Measurements from ENCODE around the gene AK8.
A peak's percentile ranks its signal among the peaks of the same experiment; 100 is the strongest.
"Not testable (repeated sequence)": the region's sequence is repeated elsewhere in the genome, so short reads cannot be mapped to it uniquely, and the experiment has no call there.

The AK8 gene

DNA sequence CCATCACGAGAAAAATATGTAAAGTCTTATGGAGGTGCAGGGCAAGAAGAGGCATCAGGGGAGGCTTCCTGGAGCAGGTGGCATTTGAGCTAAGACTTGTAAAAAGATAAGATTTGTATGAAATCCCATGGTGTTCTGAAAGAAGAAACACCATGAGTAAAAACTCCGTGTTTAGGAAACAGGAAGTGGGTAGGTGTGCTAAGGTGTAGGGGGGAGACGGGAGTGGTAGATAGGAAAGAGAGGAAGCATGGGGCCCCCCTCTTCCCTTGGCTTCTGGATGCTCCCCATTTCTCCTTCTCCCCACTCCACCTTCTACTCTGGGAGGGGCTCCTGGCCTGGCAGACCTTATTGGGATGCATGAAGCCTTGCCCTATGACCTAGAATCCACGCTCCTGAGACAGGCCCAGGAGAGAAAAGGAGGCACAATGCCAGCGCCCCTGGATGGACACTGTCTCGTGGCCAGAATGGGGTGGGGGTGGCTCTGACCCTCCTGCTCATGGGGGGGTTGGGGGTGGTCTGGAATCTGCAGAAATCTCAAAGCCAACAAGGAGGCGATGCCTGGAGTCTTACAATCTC, 104.2 kb downstream of the AK8 start:
- DNase-seq (ENCODE audit: low spot score): no peak
- TF ChIP-seq, protein P1, sequence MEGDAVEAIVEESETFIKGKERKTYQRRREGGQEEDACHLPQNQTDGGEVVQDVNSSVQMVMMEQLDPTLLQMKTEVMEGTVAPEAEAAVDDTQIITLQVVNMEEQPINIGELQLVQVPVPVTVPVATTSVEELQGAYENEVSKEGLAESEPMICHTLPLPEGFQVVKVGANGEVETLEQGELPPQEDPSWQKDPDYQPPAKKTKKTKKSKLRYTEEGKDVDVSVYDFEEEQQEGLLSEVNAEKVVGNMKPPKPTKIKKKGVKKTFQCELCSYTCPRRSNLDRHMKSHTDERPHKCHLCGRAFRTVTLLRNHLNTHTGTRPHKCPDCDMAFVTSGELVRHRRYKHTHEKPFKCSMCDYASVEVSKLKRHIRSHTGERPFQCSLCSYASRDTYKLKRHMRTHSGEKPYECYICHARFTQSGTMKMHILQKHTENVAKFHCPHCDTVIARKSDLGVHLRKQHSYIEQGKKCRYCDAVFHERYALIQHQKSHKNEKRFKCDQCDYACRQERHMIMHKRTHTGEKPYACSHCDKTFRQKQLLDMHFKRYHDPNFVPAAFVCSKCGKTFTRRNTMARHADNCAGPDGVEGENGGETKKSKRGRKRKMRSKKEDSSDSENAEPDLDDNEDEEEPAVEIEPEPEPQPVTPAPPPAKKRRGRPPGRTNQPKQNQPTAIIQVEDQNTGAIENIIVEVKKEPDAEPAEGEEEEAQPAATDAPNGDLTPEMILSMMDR (IDR thresholded peaks at IDR 0.05; ENCODE audit: extremely low read depth, missing control alignments): no peak

DNA sequence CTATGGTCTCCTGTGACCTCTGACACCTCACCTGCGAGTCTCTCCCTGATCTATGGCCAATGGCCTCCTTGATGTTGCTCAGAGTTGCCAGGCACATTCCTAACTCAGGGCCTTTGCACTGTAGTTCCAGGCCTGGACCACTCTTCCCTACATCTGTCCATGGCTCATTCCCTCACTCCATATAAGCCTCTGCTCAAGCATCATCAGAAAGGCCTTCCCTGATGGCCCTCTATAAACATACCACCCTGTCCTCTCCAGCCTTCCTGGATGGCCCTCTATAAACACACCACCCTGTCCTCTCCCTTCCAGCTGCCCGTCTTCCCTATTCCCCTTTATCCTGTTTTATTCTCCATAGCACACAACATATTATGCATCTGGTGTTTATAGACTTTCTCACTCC, 105.0 kb downstream of the AK8 start:
- DNase-seq (ENCODE audit: low spot score): no peak
- TF ChIP-seq, protein P1 (IDR thresholded peaks at IDR 0.05; ENCODE audit: extremely low read depth, missing control alignments): no peak

DNA sequence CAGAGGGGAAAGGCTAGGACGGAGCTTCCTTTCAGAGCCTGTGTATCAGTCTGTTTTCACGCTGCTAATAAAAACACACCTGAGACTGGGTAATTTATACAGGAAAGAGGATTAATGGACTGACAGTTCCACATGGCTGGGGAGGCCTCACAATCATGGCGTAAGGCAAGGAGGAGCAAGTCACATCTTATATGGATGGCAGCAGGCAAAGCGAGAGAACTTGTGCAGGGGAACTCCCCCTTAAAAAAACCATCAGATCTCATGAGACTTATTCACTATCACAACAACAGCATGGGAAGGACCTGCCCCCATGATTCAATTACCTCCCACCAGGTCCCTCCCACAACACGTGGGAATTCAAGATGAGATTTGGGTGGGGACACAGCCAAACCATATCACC, 106.3 kb downstream of the AK8 start:
- not testable (repeated sequence) for DNase-seq (ENCODE audit: low spot score)

DNA sequence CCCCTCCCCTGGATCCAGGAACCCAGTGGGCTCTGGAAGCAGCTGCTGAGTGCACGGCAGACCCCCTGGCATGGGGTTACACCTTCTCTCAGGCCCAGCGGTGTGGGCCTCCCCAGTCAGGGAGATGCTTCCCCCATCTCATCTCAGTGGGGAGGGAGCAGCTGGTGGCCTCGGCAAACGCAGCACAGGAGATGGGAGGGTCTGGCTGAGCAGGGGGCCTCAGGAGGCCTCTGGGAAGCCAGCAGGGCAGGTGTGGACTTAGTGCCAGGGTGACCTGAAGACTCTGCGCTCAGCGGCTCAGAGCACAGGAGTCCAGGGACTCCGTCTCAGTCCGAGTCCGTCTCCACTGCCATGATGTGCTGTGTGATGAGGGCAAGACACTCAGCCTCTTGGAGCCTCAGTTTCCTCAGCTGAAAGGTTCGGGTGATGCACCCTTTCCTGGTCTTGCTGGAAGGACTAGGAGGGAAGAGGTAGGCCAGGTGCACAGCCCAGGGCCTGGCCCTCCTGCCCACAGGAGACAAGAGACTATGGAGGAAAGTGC, 107.2 kb downstream of the AK8 start:
- peak; percentile 19 for DNase-seq (ENCODE audit: low spot score)
- TF ChIP-seq, protein P1 (IDR thresholded peaks at IDR 0.05; ENCODE audit: extremely low read depth, missing control alignments): no peak

DNA sequence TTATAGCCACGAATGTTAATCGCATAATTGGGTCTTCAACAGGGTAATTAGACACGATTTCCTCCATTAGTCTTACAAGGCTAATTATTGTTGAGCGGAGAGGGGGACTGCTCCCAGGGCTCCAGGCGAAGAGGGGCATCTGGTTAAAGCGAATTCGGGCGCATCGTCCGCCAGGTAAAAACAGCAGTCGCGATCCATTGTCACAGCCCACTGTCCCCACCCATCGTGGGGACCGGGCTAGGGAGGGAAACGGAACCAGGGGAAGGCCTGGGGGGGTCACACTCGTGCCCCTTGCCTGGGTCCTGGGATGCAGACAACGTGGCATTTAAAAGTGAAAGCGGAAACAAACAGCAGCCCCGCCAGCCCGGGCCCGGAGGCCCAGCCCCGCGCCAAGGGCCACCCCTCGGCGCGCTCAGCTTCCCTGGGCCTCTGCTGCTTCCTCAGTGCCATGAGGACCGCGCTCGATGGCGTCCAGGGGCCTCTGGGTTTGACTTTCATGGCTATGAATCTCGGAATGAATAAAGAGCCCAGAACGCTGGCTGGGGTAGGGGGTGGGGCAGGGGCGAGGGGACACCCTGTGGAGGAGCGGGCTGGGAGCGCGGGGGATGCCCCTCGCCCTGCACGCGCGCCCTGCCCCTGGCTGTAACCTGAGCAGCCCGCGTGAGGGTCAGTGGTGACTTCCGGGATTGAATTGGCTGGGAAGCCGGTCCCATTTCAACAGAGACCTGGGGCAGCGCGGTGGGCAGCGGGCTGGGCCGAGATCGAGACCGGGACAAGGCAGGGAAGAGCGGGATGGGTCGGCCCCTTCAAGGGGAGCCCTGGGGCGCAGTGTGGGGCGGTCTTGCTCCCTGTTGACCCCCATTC, 107.9 kb downstream of the AK8 start:
- TF ChIP-seq, protein P1 (IDR thresholded peaks at IDR 0.05; ENCODE audit: extremely low read depth, missing control alignments): no peak
- peak; percentile 86 for DNase-seq (ENCODE audit: low spot score)

DNA sequence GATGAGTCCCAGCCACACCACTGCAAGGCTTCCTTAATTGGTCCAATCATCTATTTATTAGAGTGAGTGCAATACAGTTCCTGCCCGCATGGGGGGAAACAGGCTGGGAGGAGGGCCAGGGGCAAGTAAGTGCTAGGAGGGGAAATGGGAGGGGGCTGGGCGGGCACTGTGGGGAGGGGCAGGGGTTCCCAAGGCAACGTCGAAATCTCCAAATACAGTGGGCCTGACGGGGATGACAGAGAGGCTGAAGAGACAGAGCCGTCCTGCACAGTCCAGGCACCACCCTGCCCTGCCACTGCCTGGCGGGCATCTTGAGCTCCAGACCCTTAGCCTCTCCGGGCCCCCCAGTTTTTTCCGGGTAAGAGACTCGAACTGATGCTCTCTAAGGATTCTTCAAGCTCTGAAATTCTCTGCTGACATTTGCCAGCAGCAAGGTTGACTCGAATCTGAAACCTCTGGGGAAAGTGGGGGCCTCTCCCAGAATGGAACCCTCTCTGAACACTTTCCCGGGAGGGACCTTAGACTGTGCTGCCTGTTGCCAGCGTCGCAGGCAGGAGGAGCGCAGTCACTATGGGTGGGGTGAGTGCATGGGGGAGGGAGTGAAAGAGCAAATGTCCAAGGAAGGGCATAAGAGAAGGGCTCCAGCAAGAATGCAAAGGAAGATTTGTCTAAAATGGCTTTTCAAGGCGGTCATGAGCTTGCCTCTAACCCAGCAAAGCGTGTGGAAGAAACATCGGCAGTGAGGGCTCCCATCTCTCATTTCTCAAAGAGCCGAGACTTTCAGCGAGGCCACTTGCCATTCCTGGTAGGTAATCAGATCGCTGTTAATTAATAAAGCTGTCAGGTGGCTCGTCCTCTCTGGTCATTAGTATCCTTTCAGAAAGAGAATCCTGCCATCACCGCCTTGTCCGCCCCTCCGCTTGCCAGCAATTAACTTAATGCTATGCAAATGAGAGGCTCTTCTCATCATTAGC, 108.9 kb downstream of the AK8 start:
- TF ChIP-seq, protein P1 (IDR thresholded peaks at IDR 0.05; ENCODE audit: extremely low read depth, missing control alignments): no peak
- peak; percentile 80 for DNase-seq (ENCODE audit: low spot score)

DNA sequence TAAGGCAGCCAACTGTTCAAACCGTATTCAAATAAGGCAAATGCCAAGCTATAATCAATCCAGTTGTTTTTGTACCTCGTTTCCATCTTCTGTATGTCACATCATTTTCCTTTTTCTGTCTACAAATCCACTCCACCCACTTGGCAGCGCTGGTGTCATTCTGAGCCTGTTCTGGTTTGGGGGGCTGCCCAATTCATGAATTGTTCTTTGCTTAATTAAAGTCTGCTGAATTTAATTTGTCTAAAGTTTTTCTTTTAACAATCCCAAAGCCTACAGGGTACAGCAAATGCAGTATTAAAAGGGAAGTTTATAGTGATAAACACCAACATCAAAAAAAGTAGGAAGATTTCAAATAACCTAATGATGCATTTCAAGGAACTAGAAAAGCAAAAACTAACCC, 114.5 kb downstream of the AK8 start:
- DNase-seq (ENCODE audit: low spot score): no peak
- TF ChIP-seq, protein P1 (IDR thresholded peaks at IDR 0.05; ENCODE audit: extremely low read depth, missing control alignments): no peak

Data from GM20000 (cell line).